Transverse colon (tissue), 4 donors: ENCODE data around the gene XXYLT1. TPM values are rescaled to one million over a fixed set of nuclear protein-coding genes. Genes with fewer than 3 reads are reported as not detected.
A peak's percentile ranks its signal among the peaks of the same experiment; 100 is the strongest.

Experiments
- DNase-seq: peaks from one replicate; pipeline ENCODE4 v3.0.0-alpha.2; 2019
- H3K27ac ChIP-seq, 4 donors: fragments of 200-600 bp; sonication (generic); 2 replicates each; pipeline ENCODE4 v1.5.1; 2016 to 2018; ENCODE audit warnings: inconsistent platforms in 4 of 4
- H3K27me3 ChIP-seq: fragments of 200-600 bp; sonication (generic); 2 replicates; pipeline ENCODE4 v1.5.1; 2017; ENCODE audit warnings: inconsistent platforms
- H3K36me3 ChIP-seq, 4 donors: fragments of 200-600 bp; sonication (generic); 2 replicates each; pipeline ENCODE4 v1.5.1; 2017 to 2019; ENCODE audit warnings: inconsistent platforms in 4 of 4
- H3K4me1 ChIP-seq, 4 donors: fragments of 200-600 bp; sonication (generic); 2 replicates each; pipeline ENCODE4 v1.5.1; 2017 to 2020; ENCODE audit warnings: inconsistent platforms in 4 of 4
- H3K4me3 ChIP-seq, 4 donors: fragments of 200-600 bp; sonication (generic); 1 replicate in 1 of 4; 2 replicates in 3 of 4; pipeline versions ENCODE4 v1.5.1 to v1.6.1; 2017 to 2019; ENCODE audit warnings: inconsistent platforms in 4 of 4
- H3K9me3 ChIP-seq, 2 donors: fragments of 200-600 bp; sonication (generic); 2 replicates each; pipeline ENCODE4 v1.5.1; 2017 to 2019; ENCODE audit warnings: inconsistent platforms in 2 of 2
- EP300 ChIP-seq: sonication (generic); formaldehyde crosslinking; IDR thresholded peaks from one replicate; pipeline ENCODE4 v1.6.1; 2017; ENCODE audit warnings: antibody characterized with exemption, low read depth
- POLR2A ChIP-seq: fragments of 450-650 bp; IDR thresholded peaks from one replicate; pipeline ENCODE4 v1.6.1; 2016; ENCODE audit warnings: antibody characterized with exemption, mild to moderate bottlenecking, moderate library complexity
- POLR2AphosphoS5 ChIP-seq, 3 donors: sonication (generic); formaldehyde crosslinking; IDR thresholded peaks; one replicate each; pipeline ENCODE4 v1.6.1; 2016; ENCODE audit warnings: antibody characterized with exemption in 3 of 3
- WGBS, 2 donors: methylation state at CpG; one replicate each; pipeline ENCODE4 v1.1.5; 2018; ENCODE audit warnings: low coverage in 1 of 2; 5-methylcytosine and 5-hydroxymethylcytosine counted together
- in situ Hi-C, 4 donors: fragments of 200-750 bp; cut with MboI; loops; one replicate each; pipeline versions ENCODE4 v1.15.0 to v1.15.1; 2017; ENCODE audit warnings: low sequenced_read_pairs in 3 of 4, low pct_ligation_motif_present in 1 of 4, low pct_unique_long_range_greater_than_20kb in 1 of 4
- intact Hi-C: fragments of 100-400 bp; cut with DNase I; formaldehyde crosslinking; loops from one replicate; pipeline ENCODE4 v1.15.1; 2023; ENCODE audit warnings: low total_unique reads
- total RNA-seq, 4 donors: library from RNA; depleted of rRNA; stranded (reverse); fragments of >200 nt; gene quantifications; one replicate each; pipeline ENCODE4 v1.1.0, GENCODE V29; 2016
- TF ChIP-seq, protein P1 (sequence below), 5 experiments: fragments of 200-600 bp in 3 of 5; fragments of 450-650 bp in 2 of 5; sonication (generic) in 3 of 5; IDR thresholded peaks; 1 replicate in 2 of 5; 2 replicates in 3 of 5; pipeline ENCODE4 v1.5.1; 2016 to 2017; ENCODE audit warnings: antibody characterized with exemption in 5 of 5, inconsistent platforms in 3 of 5, mild to moderate bottlenecking in 2 of 5, moderate library complexity in 1 of 5

Gene XXYLT1
- total RNA-seq, 4 donors from 2014 or later = 3.0 to 10.0 (median 5.9) TPM

DNA sequence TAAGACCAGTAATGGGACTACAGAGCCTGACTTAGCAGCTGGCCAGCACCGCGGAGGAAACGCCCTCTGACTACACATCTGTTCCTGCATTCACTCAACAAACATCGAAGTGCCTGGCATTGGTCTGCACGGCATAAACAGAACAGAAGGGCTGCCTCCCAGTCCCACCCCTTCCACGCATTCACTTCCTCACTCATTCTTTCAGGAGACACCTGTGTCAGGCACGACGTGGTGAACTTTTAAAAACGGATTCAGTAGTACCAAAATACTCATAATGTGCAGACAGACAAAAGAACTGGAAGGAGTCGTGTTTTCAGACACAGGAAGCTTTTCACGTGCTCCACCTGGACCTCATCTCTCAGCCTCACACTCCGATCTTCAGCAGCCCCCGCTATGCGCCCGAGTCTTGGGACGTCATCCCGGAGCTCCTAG is 123.3 kb downstream of the XXYLT1 start:
- in situ Hi-C loops (no loop called here), intact Hi-C loops (no loop called here)
- 46 to 65% methylated on average over 5 to 17 of the region's 17 CpGs for WGBS, 2 donors
- TF ChIP-seq POLR2AphosphoS5 (IDR thresholded peaks at IDR 0.05) = peak; percentile 20 to 58 (median 41)
- no peak for TF ChIP-seq POLR2A
- no peaks in the 10 kb centered on the region for H3K27me3 ChIP-seq
- H3K36me3 ChIP-seq = no peaks in the 10 kb centered on the region
- peak; percentile 65 for DNase-seq
- H3K9me3 ChIP-seq = no peaks in the 10 kb centered on the region
- peaks cover 5 to 47% (median 14%) of the 10 kb centered on the region in 4 donors for H3K4me1 ChIP-seq
- peak overlapping the region; percentile 32 to 89 (median 74) for H3K27ac ChIP-seq
- peak overlapping the region in 2 of 4 donors; percentile 1 to 30 for H3K4me3 ChIP-seq

DNA sequence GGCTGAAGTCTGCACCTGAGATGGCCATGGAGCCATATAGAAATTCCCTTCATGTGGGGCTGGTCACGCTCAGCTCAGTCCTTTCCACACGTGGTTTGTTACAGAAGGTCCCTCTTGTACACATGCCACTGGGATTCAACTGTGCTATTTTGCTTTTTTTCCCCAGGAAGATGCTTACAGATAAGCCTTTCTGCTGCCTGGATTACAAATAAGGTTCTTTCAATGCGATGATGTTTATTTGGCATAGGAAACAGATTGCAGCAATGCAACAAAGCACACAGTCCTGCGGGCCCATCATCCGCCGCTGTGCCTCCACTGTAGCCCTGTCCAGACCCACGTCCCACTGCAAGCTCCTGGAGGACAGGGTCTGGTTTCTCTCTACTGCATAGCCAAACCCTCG is 124.8 kb downstream of the XXYLT1 start:
- 70 to 83% methylated on average over 8 of the region's 8 CpGs for WGBS, 2 donors
- Histone ChIP-seq H3K4me3 (no peak overlapping the region), H3K27ac (peak overlapping the region in 1 of 4 donors; percentile 38), H3K36me3 (no peaks in the 10 kb centered on the region), H3K4me1 (peaks cover 0 to 34% (median 8%) of the 10 kb centered on the region in 4 donors), H3K9me3 (no peaks in the 10 kb centered on the region), H3K27me3 (no peaks in the 10 kb centered on the region)
- TF ChIP-seq POLR2A = no peak
- TF ChIP-seq, protein P1, sequence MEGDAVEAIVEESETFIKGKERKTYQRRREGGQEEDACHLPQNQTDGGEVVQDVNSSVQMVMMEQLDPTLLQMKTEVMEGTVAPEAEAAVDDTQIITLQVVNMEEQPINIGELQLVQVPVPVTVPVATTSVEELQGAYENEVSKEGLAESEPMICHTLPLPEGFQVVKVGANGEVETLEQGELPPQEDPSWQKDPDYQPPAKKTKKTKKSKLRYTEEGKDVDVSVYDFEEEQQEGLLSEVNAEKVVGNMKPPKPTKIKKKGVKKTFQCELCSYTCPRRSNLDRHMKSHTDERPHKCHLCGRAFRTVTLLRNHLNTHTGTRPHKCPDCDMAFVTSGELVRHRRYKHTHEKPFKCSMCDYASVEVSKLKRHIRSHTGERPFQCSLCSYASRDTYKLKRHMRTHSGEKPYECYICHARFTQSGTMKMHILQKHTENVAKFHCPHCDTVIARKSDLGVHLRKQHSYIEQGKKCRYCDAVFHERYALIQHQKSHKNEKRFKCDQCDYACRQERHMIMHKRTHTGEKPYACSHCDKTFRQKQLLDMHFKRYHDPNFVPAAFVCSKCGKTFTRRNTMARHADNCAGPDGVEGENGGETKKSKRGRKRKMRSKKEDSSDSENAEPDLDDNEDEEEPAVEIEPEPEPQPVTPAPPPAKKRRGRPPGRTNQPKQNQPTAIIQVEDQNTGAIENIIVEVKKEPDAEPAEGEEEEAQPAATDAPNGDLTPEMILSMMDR (IDR thresholded peaks at IDR 0.05) = no peak
- TF ChIP-seq EP300 = no peak
- TF ChIP-seq POLR2AphosphoS5 (IDR thresholded peaks at IDR 0.05) = no peak
- intact Hi-C loops (loop anchor here (1.0 kb wide), 1 partner anchor 40 kb away; no protein-coding TSS in a partner anchor), in situ Hi-C loops (no loop called here)
- no peak for DNase-seq

DNA sequence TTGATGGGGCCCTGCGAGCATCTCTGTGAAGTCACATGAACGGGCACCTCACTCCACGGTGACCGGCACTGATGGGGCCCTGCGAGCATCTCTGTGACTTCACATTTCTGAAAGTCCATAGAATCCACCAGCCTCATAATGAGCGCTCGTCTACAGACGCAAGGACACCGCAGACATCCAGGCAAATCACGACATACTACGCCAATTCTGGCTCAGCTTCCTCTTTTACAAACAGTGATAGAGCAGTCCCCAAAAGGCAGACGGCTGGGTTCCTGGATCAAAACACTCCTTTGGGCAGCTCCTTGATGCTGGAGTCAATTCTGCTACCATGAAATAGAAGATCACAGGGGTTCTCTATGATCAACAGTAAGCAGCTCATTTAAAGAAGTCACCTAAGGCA is 125.4 kb downstream of the XXYLT1 start:
- TF ChIP-seq, protein P1 (IDR thresholded peaks at IDR 0.05) = no peak
- TF ChIP-seq EP300 (no peak), POLR2A (no peak), POLR2AphosphoS5 (IDR thresholded peaks at IDR 0.05) (no peak)

DNA sequence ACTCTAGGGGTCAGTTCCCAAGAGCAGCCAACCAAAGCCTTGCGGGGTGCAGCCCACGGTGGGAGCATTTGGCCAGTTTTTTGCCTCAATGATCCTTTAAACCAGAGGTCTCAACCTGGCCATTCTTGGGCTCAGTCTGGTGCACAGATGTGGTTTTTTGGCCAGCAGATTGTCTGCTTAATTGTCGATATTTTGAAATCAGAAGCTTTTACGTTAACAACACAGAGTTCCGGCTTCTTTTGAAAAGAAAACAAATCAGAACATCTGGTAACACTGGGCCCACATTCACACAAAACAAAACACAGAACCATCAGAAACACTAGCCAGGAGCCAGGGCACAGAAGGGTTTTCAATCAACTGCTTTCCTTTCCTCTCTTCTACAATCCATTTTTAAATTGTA is 127.7 kb downstream of the XXYLT1 start:
- Histone ChIP-seq H3K4me3 (no peak overlapping the region), H3K9me3 (no peaks in the 10 kb centered on the region), H3K27me3 (no peaks in the 10 kb centered on the region), H3K36me3 (no peaks in the 10 kb centered on the region), H3K4me1 (peaks cover 0 to 7% (median 2%) of the 10 kb centered on the region in 4 donors), H3K27ac (no peak overlapping the region)
- TF ChIP-seq POLR2A = no peak
- TF ChIP-seq EP300 = no peak
- no peak for TF ChIP-seq POLR2AphosphoS5 (IDR thresholded peaks at IDR 0.05)
- TF ChIP-seq, protein P1 (IDR thresholded peaks at IDR 0.05) = no peak
- no peak for DNase-seq
- intact Hi-C loops (no loop called here), in situ Hi-C loops (no loop called here)
- 91% methylated on average over 5 of the region's 5 CpGs; no CpG with 5 or more reads in 1 of the 2 donors for WGBS, 2 donors

More for the DNA sequence above, 125.4 kb downstream of the XXYLT1 start:
- in situ Hi-C loops (no loop called here), intact Hi-C loops (no loop called here)
- H3K9me3 ChIP-seq = no peaks in the 10 kb centered on the region
- no peak overlapping the region for H3K27ac ChIP-seq
- no peaks in the 10 kb centered on the region for H3K36me3 ChIP-seq
- WGBS, 2 donors = 95% methylated on average over 12 of the region's 12 CpGs; no CpG with 5 or more reads in 1 of the 2 donors
- no peaks in the 10 kb centered on the region for H3K27me3 ChIP-seq
- H3K4me3 ChIP-seq = no peak overlapping the region
- H3K4me1 ChIP-seq = peaks cover 0 to 29% (median 8%) of the 10 kb centered on the region in 4 donors
- DNase-seq = no peak

DNA sequence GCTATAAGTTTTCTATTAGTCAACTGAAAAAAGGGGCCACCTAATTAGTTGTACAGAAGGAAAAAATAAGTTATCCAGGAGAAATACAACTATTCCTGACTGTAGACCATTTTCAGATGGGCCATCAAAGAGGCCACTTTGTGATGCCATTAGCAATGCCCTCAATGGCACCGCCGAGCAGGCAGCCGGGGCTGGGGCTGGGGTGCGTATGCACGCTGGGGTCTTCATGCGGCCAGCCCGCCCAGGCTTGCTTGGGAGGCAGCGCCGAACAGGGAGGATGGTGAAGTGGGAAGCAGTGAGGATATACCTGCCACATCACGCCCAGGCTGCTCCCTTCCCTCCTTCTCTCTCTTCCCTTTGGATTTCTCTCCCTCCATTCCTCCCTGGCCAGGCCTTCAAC is 128.4 kb downstream of the XXYLT1 start:
- TF ChIP-seq POLR2AphosphoS5 (IDR thresholded peaks at IDR 0.05) (no peak), EP300 (no peak)
- H3K4me1 ChIP-seq = peaks cover 0 to 4% (median under 1%) of the 10 kb centered on the region in 4 donors
- DNase-seq = no peak
- no peak overlapping the region for H3K27ac ChIP-seq
- H3K9me3 ChIP-seq = no peaks in the 10 kb centered on the region
- H3K4me3 ChIP-seq = no peak overlapping the region
- in situ Hi-C loops = no loop called here
- H3K27me3 ChIP-seq = no peaks in the 10 kb centered on the region
- WGBS, 2 donors = 98 to 99% methylated on average over 8 to 10 of the region's 10 CpGs
- no peaks in the 10 kb centered on the region for H3K36me3 ChIP-seq
- intact Hi-C loops = no loop called here
